Osteocyte (in vitro differentiated cells): ENCODE measurements around the gene NBAS. TPM values are rescaled to one million over a fixed set of nuclear protein-coding genes. Genes with fewer than 3 reads are reported as not detected.

Experiments used
- DNase-seq: peaks from one replicate; pipeline ENCODE4 v3.0.0; 2021; ENCODE audit warnings: mixed read lengths; ENCODE audit not compliant: unreplicated experiment; ENCODE audit errors: extremely low spot score
- H3K27ac Mint-ChIP-seq: one replicate; pipeline ENCODE4 v1.8.0; 2021; ENCODE audit warnings: mild to moderate bottlenecking, mixed read lengths; ENCODE audit not compliant: unreplicated experiment
- H3K27me3 Mint-ChIP-seq: one replicate; pipeline ENCODE4 v1.8.0; 2021; ENCODE audit warnings: mixed read lengths; ENCODE audit not compliant: unreplicated experiment
- H3K36me3 Mint-ChIP-seq: one replicate; pipeline ENCODE4 v1.8.0; 2021; ENCODE audit warnings: mixed read lengths; ENCODE audit not compliant: unreplicated experiment
- H3K4me1 Mint-ChIP-seq: one replicate; pipeline ENCODE4 v1.8.0; 2021; ENCODE audit warnings: mixed read lengths; ENCODE audit not compliant: unreplicated experiment
- H3K4me3 Mint-ChIP-seq: one replicate; pipeline ENCODE4 v1.8.0; 2021; ENCODE audit warnings: mild to moderate bottlenecking, moderate library complexity, mixed read lengths; ENCODE audit not compliant: unreplicated experiment
- H3K9me3 Mint-ChIP-seq: one replicate; pipeline ENCODE4 v1.8.0; 2021; ENCODE audit warnings: mixed read lengths; ENCODE audit not compliant: unreplicated experiment
- CTCF ChIP-seq: fragments of 200-600 bp; sonication (generic); IDR thresholded peaks from 2 replicates; pipeline ENCODE4 v1.5.0; 2021; ENCODE audit warnings: antibody characterized with exemption, mild to moderate bottlenecking, moderate library complexity
- total RNA-seq: library from RNA; stranded (reverse); gene quantifications from 2 replicates; pipeline ENCODE4 v1.2.1, GENCODE V29; 2021

The NBAS gene
- total RNA-seq, 1 donor from 2014 or later = 43.6 TPM

GRCh38 chr2:15596350-15596749 is 35.2 kb upstream of the NBAS start:
- Mint-ChIP-seq H3K4me3 (no peak overlapping the region), H3K9me3 (no peaks in the 10 kb centered on the region), H3K4me1 (peaks cover 17% of the 10 kb centered on the region), H3K27me3 (no peaks in the 10 kb centered on the region), H3K27ac (no peak overlapping the region), H3K36me3 (peaks cover 48% of the 10 kb centered on the region)
- no peak for DNase-seq
- no peak for TF ChIP-seq CTCF

GRCh38 chr2:15595936-15596335 is 34.8 kb upstream of the NBAS start:
- H3K4me1 Mint-ChIP-seq = peaks cover 21% of the 10 kb centered on the region
- no peaks in the 10 kb centered on the region for H3K27me3 Mint-ChIP-seq
- H3K36me3 Mint-ChIP-seq = peaks cover 44% of the 10 kb centered on the region
- H3K27ac Mint-ChIP-seq = no peak overlapping the region
- no peak for DNase-seq
- H3K9me3 Mint-ChIP-seq = no peaks in the 10 kb centered on the region
- no peak overlapping the region for H3K4me3 Mint-ChIP-seq
- TF ChIP-seq CTCF = no peak

- no peak overlapping the region for H3K27ac Mint-ChIP-seq
- H3K36me3 Mint-ChIP-seq = peaks cover 40% of the 10 kb centered on the region
- H3K4me1 Mint-ChIP-seq = peaks cover 21% of the 10 kb centered on the region
- TF ChIP-seq CTCF = no peak
- H3K27me3 Mint-ChIP-seq = no peaks in the 10 kb centered on the region
- DNase-seq = no peak
- H3K4me3 Mint-ChIP-seq = no peak overlapping the region
- H3K9me3 Mint-ChIP-seq = no peaks in the 10 kb centered on the region
Measured at GRCh38 chr2:15595342-15595905, 34.3 kb upstream of the NBAS start.

GRCh38 chr2:15594291-15595256 is 33.4 kb upstream of the NBAS start:
- Mint-ChIP-seq H3K27ac (no peak overlapping the region), H3K4me3 (no peak overlapping the region), H3K4me1 (peaks cover 21% of the 10 kb centered on the region), H3K27me3 (no peaks in the 10 kb centered on the region), H3K9me3 (no peaks in the 10 kb centered on the region), H3K36me3 (peaks cover 34% of the 10 kb centered on the region)
- no peak for TF ChIP-seq CTCF
- no peak for DNase-seq

GRCh38 chr2:15593327-15593705 is 32.2 kb upstream of the NBAS start:
- TF ChIP-seq CTCF = no peak
- Mint-ChIP-seq H3K4me3 (peak overlapping the region; percentile 94), H3K36me3 (peaks cover 26% of the 10 kb centered on the region), H3K27ac (peak overlapping the region; percentile 97), H3K4me1 (peaks cover 21% of the 10 kb centered on the region), H3K9me3 (no peaks in the 10 kb centered on the region), H3K27me3 (no peaks in the 10 kb centered on the region)
- DNase-seq = no peak
